ENCODE results near the gene YJEFN3.

DNA sequence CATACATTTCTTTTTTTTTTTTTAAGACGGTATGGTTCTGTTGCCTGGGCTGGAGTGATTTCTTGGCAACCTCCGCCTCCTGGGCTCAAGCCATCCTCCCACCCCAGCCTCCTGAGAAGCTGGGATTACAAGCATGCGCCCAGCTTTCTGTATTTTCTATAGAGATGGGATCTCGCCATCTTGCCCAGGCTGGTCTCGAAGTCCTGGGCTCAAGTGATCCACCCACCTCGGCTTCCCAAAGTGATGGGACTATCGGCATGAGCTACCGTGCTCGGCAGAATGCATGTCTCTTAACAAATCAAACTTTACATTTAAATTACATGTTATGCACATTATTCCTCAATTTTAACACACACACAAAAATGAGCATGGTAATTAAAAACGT is 11.5 kb upstream of the YJEFN3 start:
- TF ChIP-seq EZH2phosphoT487 (conservative IDR thresholded peaks at IDR 0.05; ENCODE audit: low read length): no peak
- TF ChIP-seq, protein P1, sequence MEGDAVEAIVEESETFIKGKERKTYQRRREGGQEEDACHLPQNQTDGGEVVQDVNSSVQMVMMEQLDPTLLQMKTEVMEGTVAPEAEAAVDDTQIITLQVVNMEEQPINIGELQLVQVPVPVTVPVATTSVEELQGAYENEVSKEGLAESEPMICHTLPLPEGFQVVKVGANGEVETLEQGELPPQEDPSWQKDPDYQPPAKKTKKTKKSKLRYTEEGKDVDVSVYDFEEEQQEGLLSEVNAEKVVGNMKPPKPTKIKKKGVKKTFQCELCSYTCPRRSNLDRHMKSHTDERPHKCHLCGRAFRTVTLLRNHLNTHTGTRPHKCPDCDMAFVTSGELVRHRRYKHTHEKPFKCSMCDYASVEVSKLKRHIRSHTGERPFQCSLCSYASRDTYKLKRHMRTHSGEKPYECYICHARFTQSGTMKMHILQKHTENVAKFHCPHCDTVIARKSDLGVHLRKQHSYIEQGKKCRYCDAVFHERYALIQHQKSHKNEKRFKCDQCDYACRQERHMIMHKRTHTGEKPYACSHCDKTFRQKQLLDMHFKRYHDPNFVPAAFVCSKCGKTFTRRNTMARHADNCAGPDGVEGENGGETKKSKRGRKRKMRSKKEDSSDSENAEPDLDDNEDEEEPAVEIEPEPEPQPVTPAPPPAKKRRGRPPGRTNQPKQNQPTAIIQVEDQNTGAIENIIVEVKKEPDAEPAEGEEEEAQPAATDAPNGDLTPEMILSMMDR (IDR thresholded peaks at IDR 0.05; ENCODE audit: insufficient read depth, low read length, poor library complexity, severe bottlenecking): no peak
